ENCODE measurements around the gene PPP5C.

Gene PPP5C

GRCh38 chr19:46339446-46339845 is 7.4 kb upstream of the PPP5C start:
- no peak for DNase-seq

- DNase-seq = no peak
Observed at GRCh38 chr19:46340051-46340659, 6.7 kb upstream of the PPP5C start.

DNA sequence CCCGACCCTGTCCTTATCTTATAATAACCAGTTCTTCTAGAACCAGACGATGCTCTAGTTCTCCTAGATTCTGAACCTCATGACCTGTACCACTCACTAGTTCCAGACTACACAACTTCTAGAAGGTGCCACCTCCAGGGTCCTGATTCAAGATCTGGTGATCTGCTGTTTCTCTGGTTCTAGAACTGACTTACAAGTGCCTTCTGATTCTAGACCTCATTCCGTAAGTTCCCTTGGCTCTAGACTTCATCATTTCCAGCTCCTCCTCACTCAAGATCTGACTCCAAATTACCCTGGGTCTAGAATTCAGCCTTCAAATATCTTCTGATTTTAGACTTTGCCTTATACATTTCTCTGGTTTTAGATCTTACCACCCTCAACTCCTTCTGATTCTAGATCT is 5.0 kb upstream of the PPP5C start:
- no peak for DNase-seq

GRCh38 chr19:46344363-46344762 is 2.5 kb upstream of the PPP5C start:
- DNase-seq = no peak

DNA sequence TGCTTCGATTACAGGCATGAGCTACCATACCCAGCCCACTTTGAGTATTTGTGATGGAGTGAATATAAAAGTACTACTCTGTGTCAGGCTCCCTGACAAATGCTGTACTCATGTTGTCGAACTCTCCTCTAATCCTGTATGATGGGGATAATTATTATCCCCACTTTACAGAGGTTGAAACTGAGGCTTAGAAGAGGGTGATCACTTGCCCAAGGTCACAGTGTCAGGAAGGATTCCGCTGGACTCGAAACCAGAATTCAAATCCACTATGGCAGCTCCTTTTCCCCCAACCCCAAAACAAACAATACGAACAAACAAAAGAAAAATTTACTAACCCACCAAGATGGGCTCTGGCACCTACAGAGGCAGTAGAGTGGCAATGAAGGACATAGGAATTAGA is 1.7 kb upstream of the PPP5C start:
- DNase-seq = no peak

DNA sequence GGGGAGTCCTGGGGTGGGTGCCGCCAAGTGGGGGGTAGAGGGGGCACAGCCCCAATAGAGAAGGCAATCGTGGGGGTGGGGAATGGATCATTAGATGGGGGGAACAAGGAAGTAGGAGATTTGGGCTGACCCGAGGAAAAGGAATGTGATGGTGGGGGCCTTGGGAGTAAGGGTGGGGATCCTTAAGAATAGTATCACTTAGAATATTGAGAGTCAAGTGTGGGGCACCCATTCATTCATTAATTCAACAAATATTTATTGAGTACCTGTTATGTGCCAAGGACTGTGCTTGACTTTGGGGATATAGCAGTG is 641 bp downstream of the PPP5C start:
- no peak for DNase-seq

DNA sequence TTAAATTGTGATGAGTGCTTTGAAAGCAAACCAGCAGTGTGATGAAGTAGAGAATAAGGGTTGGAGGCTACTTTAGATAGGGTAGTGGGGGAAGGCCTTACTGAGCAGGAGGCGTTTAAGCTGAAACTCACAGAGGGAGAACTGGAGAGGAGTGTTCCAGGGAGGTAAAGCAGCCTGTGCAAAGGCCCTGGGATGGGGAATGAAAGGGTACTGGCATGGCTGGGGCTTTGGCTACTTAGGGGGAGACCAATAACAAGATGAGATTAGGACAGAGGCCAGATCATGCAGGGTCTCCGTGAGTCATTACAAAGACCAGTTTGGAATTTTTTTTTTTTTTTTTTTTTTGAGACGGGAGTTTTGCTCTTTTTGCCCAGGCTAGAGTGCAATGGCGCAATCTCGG is 1.1 kb downstream of the PPP5C start:
- DNase-seq = no peak

- no peak for DNase-seq
Observed at GRCh38 chr19:46349311-46349993, 2.6 kb downstream of the PPP5C start.

DNA sequence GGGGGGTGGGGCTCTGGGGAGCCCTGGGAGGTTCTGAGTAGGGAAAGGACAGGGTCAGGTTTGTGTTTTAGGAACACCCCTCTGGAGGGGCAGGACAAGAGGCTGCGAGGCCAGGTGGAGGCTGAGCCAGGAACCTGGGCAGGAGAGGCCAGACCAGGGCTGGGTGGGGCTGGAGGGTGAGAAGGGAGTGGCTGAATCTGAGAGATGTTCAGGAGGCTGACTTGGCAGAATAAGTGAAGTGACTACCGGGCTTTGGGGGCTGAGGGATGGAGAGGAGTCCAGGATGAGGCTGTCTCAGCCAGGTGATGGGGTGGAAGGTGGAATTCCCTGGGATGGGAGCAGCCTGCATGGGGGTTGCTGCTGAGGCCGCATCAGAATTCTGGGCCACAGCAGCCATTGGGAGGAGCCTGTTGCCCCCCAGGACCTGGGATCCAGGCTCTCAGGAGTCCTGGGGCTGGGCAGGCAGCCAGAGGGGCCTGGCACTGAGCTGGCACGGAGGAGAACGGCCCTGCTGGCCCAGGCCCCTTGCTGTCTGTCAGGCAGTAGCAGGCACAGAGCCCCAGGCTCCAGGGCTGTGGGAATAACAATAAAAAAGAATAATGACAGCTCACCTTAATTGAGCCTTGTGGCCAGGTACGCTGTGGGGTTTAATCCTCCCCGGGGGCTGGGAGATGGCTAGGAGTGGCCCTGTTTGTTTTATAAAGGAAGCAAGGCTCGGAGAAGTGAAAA is 3.3 kb downstream of the PPP5C start:
- DNase-seq = no peak

DNA sequence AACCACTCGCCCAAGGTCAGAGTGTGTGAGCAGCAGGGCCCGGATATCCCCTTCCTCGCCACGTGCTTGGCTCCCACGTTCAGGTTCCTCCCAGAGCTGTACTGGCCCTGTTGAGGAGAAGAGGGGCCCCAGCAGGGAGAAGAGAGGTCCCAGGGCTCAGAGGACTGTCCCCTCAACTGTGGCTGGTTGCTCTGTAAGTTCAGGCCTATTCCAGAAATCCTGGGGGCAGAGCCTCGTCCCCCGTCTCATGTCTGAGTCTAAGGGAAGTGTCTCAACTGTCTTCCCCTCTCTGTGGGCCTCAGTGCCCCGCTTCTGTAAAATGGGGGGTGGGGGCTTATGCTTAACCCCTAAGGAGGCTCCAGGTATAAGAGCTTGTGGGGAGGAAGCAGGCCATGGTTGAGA is 3.9 kb downstream of the PPP5C start:
- DNase-seq = no peak

DNA sequence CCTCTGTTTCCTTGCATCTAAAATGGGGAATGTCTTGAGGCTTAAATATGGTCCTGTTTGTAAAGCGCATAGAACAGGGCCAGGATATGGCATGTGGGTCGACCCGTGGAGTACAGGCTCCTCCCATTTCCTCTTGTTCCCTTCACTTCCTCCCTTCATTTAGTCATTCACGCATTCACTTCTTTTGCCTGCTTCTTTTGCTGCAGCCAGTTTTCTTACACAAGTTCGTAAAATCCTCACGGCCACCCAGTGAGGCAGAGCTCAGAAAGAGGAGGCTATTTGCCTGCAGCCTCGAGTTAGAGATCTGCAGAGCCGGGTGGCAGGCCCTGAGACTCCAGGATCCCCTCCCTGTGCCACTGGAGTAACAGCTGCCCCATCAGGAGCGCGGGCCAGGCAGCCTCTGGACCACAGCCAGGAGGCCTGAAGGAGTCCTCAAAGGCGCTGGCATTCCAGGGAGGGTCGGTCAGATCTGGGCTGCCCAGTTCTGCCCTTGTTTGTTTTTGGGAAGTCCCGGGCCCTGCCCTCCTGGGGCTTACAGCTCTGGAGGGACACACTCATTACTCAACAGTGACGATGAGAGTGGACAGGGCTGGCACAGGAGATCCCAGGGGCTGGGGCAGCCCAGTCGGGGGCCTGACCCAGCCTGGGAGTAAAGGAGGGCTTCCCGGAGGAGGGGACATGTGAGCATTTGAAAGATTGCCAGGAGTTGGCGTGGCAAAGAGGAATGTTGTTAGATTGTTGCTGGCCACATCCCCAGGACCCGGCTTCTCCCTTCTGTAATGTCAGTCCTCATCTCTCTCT is 4.6 kb downstream of the PPP5C start:
- DNase-seq = no peak

- DNase-seq = no peak
Observed at GRCh38 chr19:46353730-46354528, 7.0 kb downstream of the PPP5C start.

DNA sequence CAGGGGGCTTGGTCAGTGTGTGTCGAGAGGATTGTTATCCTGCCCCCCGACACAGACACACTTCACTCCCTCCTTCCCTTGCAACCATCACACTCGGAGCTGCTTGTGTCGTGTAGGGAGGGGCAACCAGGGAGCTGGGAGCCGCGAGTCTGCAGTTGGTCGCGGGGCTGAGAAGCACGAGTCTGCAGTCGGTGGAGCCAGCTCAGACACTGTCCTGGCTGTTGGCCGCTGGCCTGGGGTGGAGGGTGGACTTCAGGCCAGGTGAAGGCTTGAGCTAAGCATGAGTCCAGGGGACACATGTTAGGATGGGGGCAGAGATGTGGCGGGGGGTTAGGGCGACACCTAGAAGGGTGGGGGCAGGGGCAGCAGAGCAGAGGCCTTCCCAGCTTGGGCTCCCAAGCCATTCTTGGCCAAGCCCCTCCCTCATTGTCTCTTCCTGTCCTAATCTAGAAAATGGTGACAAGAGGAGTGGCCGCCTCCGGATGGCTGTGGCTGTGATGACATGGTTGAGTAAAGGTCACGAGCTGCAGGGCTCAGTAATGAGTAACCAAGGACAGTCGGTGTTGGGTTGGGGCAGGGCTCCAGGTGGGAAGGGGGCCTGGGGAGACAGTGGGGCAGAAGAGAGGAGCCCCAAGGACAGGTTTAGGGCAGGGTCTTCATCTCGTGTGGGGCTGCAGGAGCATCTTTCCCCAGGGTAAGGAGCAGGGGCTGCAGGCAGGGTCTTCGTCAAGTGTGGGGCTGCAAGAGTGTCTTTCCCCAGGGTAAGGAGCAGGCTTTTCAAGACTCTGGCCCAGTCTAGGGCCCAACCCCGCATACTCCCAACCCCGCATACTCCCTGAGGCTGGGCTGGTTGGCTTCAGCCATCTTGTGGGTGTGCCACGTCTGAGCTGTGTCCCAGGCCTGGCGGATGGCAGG is 8.6 kb downstream of the PPP5C start:
- DNase-seq = no peak

DNA sequence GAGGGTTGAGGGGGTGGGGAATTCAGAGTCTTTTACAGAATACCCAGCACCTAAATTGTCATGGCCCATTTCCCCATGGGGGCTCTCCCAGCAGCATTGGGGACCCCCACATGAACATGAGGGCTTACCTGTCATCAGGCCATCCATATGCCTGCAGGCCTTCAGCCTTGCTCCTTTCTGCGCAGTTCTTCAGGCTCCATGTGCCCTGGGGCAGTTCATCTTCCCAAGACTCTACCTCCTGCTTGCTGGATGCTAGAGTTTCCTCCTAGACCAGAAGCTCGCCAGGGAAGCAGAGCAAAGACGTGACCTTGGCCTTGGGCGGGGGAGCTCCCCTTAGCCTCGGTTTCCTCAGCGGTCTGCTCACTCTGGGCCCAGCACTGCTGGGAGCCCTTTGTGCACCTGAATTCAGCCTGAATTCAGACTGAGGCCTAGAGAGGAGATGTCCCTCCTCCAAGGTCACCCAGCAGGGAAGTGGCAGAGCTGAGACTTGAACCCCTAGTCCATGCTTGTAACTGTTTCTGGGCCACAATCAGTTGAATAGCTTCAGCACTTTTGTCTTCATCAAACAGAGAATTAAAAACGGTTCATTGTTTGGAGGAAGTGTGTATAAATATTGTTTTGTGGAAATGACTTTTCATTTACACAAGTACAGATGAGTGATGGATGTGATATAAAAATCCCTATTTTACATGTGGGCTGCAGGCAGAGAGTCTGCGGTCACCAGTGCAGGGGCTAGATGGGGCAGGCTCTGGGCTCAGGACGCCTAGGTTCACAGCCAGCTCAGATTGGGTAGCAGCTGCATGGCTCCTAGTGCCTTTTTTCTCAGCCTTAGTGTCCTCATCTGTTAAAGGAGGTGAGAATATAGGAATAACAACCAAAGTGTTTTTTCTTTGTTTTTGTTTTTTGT is 9.5 kb downstream of the PPP5C start:
- no peak for DNase-seq

- no peak for DNase-seq
Observed at GRCh38 chr19:46357846-46358583, 11.1 kb downstream of the PPP5C start.

- DNase-seq = no peak
Observed at GRCh38 chr19:46361915-46362314, 15.0 kb downstream of the PPP5C start.

- DNase-seq = no peak
Observed at GRCh38 chr19:46364359-46364758, 17.5 kb downstream of the PPP5C start.

GRCh38 chr19:46365561-46365960 is 18.7 kb downstream of the PPP5C start:
- no peak for DNase-seq

- DNase-seq = no peak
Observed at GRCh38 chr19:46366620-46367292, 19.9 kb downstream of the PPP5C start.
